PFSK-1 (cell line): Measurements from ENCODE around the gene RLBP1.

Source experiments
- FOXP2 ChIP-seq: optimal IDR thresholded peaks from 2 replicates; pipeline ENCODE3; 2011; ENCODE audit warnings: borderline replicate concordance, control low read depth, inconsistent platforms; ENCODE audit not compliant: insufficient read depth; ENCODE audit errors: extremely low read length, extremely low read depth
- POLR2AphosphoS5 ChIP-seq: IDR thresholded peaks from 2 replicates; pipeline ENCODE4 v1.6.1; 2012; ENCODE audit warnings: low read depth, mild to moderate bottlenecking, control low read depth, low read length, moderate library complexity
- REST ChIP-seq, 2 experiments: IDR thresholded peaks; 2 replicates each; pipeline versions ENCODE4 v1.6.1 to v1.8.0; 2011 to 2012; ENCODE audit warnings: low read depth in 2 of 2, low read length in 2 of 2, control low read depth in 1 of 2, inconsistent platforms in 1 of 2, mild to moderate bottlenecking in 1 of 2, moderate library complexity in 1 of 2; ENCODE audit not compliant: insufficient read depth in 1 of 2
- SIN3A ChIP-seq: IDR thresholded peaks from 2 replicates; pipeline ENCODE4 v1.6.1; 2012; ENCODE audit warnings: mild to moderate bottlenecking, low read length, moderate library complexity, borderline replicate concordance; ENCODE audit not compliant: insufficient read depth
- TAF1 ChIP-seq: IDR thresholded peaks from 2 replicates; pipeline ENCODE4 v1.6.1; 2012; ENCODE audit warnings: low read length, control low read depth, borderline replicate concordance; ENCODE audit not compliant: insufficient read depth

Gene RLBP1

GRCh38 chr15:89203705-89204273, 17.6 kb downstream of the RLBP1 start:
- no peak for TF ChIP-seq SIN3A
- no peak for TF ChIP-seq FOXP2
- no peak for TF ChIP-seq POLR2AphosphoS5
- no peak for TF ChIP-seq REST (IDR thresholded peaks at IDR 0.05; ENCODE audit: insufficient read depth in 1 of 2, low read depth in 2 of 2, low read length in 2 of 2)
- TF ChIP-seq TAF1 = no peak

- no peak for TF ChIP-seq FOXP2
- no peak for TF ChIP-seq REST (IDR thresholded peaks at IDR 0.05; ENCODE audit: insufficient read depth in 1 of 2, low read depth in 2 of 2, low read length in 2 of 2)
- TF ChIP-seq SIN3A = no peak
- TF ChIP-seq POLR2AphosphoS5 = no peak
- TF ChIP-seq TAF1 = no peak
These were observed 19.8 kb downstream of the RLBP1 start for GRCh38 chr15:89201465-89202005.

- TF ChIP-seq POLR2AphosphoS5 = no peak
These were observed 21.2 kb downstream of the RLBP1 start for GRCh38 chr15:89200182-89200581.

GRCh38 chr15:89199746-89200145, 21.6 kb downstream of the RLBP1 start:
- no peak for TF ChIP-seq REST (IDR thresholded peaks at IDR 0.05; ENCODE audit: insufficient read depth in 1 of 2, low read depth in 2 of 2, low read length in 2 of 2)
- no peak for TF ChIP-seq TAF1
- TF ChIP-seq SIN3A = no peak
- TF ChIP-seq FOXP2 = no peak
- TF ChIP-seq POLR2AphosphoS5 = no peak

GRCh38 chr15:89198934-89199333, 22.4 kb downstream of the RLBP1 start:
- no peak for TF ChIP-seq FOXP2
- peak; percentile 18; the same call in 1 of the 2 replicates for TF ChIP-seq POLR2AphosphoS5

GRCh38 chr15:89198196-89198595, 23.2 kb downstream of the RLBP1 start:
- TF ChIP-seq SIN3A (no peak), TAF1 (no peak), FOXP2 (no peak), REST (IDR thresholded peaks at IDR 0.05; ENCODE audit: insufficient read depth in 1 of 2, low read depth in 2 of 2, low read length in 2 of 2) (no peak), POLR2AphosphoS5 (no peak)
